Astrocyte of the cerebellum (primary cell): ENCODE data around the gene WNT8A.

ENCODE experiments used
- DNase-seq: peaks from one replicate; pipeline ENCODE4 v3.0.0-alpha.2; 2011; ENCODE audit warnings: low read depth
- H3K4me3 ChIP-seq: 2 replicates; pipeline ENCODE4 v1.5.1; 2011; ENCODE audit warnings: mild to moderate bottlenecking, low read depth, low read length, moderate library complexity
- in situ Hi-C: cut with HindIII; loops from 2 replicates; pipeline ENCODE4 v1.10.0; 2017; ENCODE audit warnings: low sequenced_read_pairs
- TF ChIP-seq, protein P1 (sequence below): IDR thresholded peaks from 2 replicates; pipeline ENCODE4 v1.5.1; 2012; ENCODE audit warnings: low read length, low read depth, moderate library complexity, mild to moderate bottlenecking; ENCODE audit errors: missing control alignments

The WNT8A gene

GRCh38 chr5:138091685-138092084 is 7.9 kb downstream of the WNT8A start:
- TF ChIP-seq, protein P1, sequence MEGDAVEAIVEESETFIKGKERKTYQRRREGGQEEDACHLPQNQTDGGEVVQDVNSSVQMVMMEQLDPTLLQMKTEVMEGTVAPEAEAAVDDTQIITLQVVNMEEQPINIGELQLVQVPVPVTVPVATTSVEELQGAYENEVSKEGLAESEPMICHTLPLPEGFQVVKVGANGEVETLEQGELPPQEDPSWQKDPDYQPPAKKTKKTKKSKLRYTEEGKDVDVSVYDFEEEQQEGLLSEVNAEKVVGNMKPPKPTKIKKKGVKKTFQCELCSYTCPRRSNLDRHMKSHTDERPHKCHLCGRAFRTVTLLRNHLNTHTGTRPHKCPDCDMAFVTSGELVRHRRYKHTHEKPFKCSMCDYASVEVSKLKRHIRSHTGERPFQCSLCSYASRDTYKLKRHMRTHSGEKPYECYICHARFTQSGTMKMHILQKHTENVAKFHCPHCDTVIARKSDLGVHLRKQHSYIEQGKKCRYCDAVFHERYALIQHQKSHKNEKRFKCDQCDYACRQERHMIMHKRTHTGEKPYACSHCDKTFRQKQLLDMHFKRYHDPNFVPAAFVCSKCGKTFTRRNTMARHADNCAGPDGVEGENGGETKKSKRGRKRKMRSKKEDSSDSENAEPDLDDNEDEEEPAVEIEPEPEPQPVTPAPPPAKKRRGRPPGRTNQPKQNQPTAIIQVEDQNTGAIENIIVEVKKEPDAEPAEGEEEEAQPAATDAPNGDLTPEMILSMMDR: no peak
- DNase-seq: no peak
- H3K4me3 ChIP-seq: no peak overlapping the region
- in situ Hi-C loops: no loop called here

GRCh38 chr5:138092301-138092700 is 8.5 kb downstream of the WNT8A start:
- TF ChIP-seq, protein P1: no peak
- no peak overlapping the region for H3K4me3 ChIP-seq
- no peak for DNase-seq
- in situ Hi-C loops: no loop called here

DNA sequence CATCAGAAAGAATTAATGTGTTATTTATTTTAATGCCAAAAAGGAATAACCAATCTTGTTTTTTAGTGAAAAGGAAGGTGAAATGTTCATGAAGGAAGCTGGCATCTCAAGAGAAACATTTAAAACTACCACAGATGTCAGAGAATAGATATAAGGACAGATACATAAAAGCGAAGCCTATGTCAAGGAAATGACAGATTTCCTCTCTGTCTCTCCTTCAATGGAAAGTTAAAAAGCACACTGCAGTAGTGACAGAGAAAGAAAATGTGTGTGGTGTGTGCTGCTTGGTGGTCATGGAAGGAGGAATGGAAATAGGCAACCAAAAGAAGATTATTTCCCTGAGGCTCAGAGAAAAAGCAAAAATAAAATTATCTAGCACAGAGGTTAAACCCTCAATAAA is 9.2 kb downstream of the WNT8A start:
- no peak overlapping the region for H3K4me3 ChIP-seq
- in situ Hi-C loops: no loop called here
- TF ChIP-seq, protein P1: no peak
- no peak for DNase-seq

GRCh38 chr5:138095100-138095907 is 11.5 kb downstream of the WNT8A start:
- TF ChIP-seq, protein P1: no peak
- no peak overlapping the region for H3K4me3 ChIP-seq
- in situ Hi-C loops: no loop called here
- no peak for DNase-seq

DNA sequence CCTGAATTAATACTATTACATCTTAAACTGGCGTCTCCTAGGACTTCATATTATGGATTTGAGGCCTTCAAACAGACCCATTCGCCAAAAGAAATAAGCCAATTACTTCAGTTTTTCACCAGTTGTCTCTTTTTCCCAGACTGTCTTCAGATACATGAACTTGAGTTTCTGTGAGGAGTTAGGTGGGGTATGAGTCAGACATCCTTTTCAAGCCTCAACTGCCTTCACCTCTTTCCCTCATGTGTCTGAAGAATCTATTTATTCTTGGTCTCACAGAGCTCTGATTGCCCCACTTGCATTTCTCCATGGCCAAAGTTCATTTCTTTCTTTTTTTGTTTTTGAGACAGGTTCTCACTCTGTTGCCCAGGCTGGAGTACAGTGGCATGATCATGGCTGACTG is 12.5 kb downstream of the WNT8A start:
- in situ Hi-C loops: no loop called here
- H3K4me3 ChIP-seq: no peak overlapping the region
- TF ChIP-seq, protein P1: no peak
- no peak for DNase-seq

GRCh38 chr5:138096997-138097828 is 13.4 kb downstream of the WNT8A start:
- no peak for DNase-seq
- TF ChIP-seq, protein P1: no peak
- in situ Hi-C loops: no loop called here
- H3K4me3 ChIP-seq: no peak overlapping the region
